Germinal center (tissue), 1 donor: ENCODE measurements around the gene PCSK2.

ENCODE experiments used
- DNase-seq: peaks from one replicate; pipeline ENCODE4 v3.0.0; 2012; ENCODE audit warnings: mixed read lengths, low spot score

The PCSK2 gene

DNA sequence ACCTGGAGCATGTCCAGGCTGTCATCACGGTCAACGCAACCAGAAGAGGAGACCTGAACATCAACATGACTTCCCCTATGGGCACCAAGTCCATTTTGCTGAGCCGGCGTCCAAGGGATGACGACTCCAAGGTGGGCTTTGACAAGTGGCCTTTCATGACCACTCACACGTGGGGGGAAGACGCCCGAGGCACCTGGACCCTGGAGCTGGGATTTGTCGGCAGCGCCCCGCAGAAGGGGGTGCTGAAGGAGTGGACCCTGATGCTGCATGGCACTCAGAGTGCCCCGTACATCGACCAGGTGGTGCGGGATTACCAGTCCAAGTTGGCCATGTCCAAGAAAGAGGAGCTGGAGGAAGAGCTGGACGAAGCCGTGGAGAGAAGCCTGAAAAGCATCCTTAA, 254.8 kb downstream of the PCSK2 start:
- DNase-seq, result no peak

DNA sequence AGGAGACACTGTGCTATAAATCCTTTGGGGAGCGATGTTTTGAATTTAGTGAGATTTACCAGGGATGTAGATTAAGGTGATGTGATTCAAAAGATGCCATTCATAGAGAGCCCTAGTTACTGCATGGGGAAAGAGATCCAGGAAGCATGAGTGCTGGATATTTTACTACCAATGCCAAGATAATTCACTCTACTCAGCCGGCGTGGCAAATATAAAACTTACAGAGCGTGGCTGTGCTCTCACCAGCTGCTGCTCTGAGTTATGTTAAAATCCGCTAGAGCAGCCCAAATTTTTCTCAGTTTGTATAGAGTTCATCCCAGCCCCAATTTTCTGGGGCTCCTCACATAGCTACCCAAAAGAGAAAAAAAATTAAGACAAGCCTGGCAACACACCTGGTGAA, 255.7 kb downstream of the PCSK2 start:
- no peak for DNase-seq

DNA sequence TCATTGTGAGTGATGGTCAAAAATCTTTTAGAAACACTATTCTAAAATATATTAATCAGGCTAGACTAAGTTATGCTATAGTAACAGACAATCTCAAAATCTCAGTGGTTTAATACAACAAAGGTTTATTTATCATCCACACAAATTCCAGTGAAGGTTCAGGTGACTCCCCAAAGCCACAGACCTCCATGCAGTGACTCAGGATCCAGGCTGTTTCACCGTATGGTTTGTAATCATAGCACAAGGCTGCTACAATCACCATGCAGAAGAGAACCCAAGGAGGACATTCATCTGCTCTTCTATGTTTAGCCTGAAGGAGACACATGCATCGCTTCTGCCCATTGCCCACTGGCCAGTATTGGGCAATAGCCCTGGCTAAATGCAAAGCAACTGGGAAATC, 258.2 kb downstream of the PCSK2 start:
- no peak for DNase-seq

DNA sequence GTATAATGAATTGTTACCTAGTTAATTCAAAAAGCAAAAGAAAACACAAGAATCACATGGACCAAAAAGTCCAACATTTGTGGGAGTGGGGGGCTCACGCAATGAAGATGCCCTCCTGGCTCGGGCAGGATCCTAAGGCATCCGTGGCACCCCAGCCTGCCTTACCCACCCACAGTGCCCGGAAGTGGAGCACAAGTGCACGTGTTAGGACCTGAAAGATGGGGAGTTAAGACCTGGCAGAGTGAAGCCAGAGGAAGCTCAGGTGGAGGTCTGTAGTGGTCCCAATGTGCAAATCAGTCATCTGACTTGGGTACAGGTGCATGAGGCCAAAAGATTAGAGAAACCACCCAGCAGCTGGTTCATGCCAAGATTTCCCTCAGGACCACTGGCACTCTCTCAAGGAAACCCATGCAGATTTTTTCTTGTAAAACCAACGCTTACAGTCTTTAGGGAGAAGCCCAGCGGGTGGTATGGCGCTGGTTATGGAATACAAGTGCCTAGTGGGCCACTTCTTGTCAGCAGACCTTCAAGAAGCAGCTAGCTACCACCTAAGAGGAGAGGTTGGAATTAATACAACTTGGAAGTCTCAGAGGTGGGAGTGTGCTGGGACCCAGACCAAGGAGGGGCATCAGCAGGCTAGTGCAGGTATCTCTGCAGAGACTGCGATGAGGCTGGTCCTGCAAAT, 262.2 kb downstream of the PCSK2 start:
- DNase-seq, result no peak

DNA sequence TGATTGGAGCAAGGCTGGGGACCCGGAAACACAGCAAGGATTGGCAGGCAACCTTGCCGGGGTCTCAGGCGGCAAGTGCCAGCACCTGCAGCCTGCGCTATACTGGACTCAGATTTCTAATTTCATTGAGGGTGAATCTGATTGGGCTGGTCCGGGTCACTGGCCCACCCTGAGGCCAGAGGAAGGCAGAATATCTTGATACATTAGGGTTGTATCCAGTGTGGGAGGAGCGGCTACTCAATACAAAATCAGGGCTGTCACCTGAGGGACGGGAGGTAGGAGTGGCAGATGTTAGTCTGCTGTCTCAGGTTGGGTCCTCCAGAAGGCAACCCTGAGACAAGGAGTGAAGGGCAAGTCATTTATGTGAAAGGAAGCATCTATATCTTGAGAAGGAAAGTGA, 263.7 kb downstream of the PCSK2 start:
- DNase-seq, result no peak

DNA sequence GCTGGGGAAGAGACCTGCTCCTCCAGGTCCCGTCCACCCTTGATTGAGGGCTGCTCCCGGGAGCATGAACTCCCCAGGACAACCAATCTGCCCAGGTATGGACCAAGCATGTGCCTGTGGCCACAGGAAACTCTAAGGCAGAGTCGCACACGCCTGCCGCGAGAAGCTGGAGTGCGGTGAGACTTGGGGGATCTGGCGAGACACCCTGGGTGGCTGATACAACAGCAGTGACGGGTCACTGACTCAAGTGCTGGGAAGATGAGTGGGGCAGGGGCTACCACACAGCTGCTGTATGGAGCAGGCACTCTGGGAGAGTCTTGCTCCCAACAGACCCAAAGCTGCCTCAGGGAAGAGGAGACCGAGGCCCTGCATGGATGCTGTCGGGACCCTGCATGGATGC, 264.2 kb downstream of the PCSK2 start:
- no peak for DNase-seq

DNA sequence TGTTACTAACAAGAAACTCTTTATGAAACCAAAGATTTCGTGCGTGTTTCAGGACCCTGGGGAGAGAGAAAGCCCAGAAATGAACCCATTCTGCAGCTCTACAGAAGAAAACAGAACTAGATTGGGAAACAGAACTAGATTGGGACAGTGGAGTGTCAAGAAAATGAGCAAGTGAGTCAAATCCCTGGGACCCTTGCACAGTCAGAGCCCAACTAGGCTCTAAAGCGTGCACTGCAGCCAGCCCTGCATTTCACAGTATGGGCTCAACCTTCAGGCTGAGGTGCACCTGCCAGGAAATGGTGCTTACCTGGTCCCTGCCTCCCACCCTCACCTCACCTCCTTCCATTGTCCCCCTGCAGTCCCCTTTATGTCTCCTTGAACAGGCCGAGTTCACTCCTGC, 264.6 kb downstream of the PCSK2 start:
- no peak for DNase-seq

DNA sequence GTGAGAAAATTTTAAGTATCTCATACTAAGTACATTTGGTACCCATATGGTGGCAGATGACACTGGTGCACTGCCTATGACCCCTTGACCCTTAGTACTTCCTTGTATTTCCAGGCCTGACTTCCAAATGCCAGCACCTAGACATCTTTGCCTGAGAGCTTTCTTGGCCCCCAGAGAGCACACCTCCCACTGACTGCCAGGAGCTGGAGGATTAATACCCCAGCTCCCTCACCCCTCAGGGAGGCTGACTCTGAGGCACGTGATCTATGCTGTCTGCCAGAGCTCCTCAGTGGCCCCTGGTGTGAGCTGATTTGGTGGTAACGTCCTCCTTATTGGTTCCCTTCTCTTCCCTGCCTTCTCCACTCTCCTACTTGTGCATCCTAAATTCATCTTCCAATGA, 266.3 kb downstream of the PCSK2 start:
- no peak for DNase-seq

DNA sequence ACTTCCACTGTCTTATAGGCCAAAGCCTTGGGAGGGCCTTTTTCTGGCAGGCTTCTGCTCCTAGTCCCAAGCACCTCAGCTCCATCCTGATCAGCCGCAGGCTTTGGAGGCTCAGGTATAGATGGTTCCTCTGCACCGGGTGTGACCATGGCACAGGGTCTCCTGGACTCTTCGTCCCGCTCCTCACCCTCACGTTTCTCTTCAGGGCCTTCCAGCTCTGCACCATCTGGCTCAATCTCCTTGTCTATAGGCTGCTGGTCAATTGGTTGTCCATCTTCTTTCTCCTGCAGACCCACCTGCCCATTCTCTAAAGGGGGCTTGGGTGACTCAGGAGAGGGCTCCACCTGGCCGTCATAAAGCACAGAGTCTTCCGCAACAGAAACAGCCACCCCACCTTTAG, 267.4 kb downstream of the PCSK2 start:
- DNase-seq, result no peak

DNA sequence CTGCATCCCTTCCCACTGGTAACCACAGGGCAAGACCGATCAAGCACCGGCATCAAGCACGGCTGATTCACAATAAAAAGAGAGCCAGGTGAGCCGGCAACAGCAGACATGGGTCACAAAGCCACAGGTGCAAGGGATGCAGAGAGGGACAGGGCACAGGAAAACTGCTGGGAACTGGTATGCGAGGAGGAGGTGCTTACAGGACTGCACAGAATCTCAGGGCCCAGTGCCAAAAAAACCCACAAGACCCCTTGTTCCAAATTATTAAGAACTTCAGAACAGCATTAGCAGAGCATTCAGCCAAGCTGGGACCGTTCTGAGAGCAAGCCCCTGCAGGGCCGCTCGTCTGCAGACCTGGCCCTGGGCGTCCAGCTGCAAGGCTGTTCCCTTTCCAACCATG, 269.0 kb downstream of the PCSK2 start:
- no peak for DNase-seq

DNA sequence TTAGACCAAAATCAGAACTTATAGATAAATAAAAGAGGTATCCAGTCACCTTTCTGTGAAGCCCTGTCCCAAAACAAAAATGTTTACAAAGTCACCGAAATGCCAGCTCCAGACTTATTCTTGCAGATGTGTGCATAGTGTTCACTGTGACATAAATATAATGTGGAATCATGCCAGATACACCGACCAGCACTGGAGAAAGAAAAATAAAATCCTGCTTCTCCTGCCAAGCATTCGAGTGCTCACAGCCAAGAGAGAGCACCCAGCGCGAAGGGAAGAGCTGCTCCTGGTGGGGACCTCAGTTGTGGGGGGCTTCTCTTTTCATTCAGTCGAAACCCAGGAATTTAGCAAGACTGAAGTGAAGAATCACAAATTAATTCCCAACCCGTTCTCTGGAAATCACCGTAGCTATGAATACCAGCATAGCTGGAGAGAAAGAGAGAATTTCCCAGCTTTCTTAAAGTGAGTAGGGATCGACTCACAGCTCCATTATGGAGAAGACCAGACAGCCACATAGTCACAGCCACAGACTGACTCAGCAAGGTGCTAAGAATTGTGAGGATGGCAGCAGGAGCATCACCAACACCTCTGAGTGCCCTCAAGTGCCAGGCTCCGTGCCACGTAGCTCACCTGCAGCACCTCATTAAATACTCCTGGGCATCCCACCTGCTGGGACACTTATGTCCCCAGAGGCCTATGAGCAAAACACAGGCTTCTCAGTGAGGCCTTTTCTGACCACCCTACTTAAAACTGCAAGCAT, 271.2 kb downstream of the PCSK2 start:
- no peak for DNase-seq

DNA sequence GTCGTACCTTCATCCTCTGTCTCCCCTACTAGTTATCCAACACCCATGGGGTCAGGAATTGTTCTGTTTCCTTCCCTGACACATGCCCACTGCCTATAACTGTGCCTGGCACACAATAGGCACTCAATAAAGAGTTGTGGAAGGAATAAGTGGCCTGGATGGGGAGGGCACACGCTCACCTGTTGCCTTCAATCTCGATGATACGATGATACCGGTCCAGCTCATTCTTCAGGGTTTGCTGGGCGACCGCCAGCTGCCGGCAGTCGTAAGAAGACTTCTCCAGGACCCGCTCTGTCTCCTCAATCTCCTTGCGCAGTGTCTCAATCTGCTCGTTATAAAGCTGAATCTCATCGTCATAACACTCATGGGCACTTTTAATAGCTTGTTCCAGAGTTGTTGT, 271.8 kb downstream of the PCSK2 start:
- no peak for DNase-seq

DNA sequence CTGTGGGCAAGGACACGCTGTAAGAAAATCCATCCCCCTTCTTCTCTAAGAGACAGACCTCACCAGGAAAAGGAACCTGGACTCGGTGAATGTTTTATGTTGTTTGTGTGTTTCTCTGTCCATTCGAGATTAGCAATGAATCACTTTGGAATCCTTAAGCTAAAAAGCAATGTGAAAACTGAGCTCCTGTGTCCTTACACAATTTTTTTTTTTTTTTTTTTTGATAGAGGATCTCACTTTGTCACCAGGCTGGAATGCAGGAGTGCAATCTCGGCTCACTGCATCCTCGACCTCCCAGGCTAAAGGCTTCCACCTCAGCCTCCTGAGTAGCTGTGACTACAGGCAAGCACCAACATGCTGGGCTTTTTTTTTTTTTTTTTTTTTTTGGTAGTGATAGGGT, 272.2 kb downstream of the PCSK2 start:
- no peak for DNase-seq

DNA sequence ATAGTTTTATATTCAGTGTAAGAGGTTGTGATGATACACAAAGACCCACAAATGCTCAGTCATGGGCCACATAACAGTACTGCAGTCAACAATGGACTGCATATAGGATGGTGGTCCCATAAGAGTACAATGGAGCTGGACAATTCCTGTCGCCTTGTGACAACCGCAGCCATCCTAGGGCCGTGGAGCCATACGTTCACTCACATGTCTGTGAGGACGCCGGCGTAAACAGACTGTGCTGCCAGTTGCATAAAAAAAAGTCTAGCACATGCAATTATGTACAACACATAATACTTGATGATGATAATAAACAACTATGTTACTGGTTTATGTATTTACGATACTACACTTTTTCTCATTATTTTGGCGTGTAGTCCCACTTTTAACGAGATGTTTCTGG, 273.4 kb downstream of the PCSK2 start:
- no peak for DNase-seq

DNA sequence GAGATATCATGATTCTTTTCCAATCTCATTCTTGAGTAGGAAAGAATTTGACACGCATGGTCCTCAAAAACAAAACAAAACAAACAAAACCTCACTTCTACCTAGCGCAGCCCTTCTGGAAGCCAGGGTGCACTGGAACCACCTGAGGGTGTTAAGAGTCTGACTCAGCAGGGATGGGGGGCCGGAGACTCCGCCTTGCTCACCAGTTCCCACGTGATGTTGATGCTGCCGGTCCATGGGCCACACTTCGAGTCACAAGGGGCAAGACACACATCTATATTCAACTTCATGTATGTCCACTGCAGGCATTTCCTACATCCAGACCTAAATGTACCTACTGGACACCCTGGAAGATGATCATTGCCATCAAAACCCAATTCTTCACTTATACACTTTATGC, 274.0 kb downstream of the PCSK2 start:
- DNase-seq, result no peak

DNA sequence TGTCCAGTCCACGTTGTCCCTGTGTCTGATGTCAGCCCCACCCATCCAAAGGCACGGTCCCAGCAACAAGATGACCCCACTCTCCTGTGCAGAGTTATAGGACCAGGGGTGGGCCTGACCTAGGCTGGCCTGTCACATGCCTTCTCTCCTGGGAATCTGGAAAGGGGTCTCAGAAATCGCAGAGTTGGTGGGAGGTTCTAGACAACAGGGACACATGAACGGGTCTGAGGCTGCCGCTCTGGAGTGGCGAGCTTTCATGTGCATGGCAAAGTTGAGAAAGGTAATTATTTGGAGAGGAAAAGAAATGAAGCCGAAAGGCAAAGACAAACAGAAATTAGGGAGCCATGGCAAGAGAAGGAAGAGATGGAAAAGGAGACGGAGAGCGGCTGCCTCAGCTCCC, 274.9 kb downstream of the PCSK2 start:
- DNase-seq, result no peak

DNA sequence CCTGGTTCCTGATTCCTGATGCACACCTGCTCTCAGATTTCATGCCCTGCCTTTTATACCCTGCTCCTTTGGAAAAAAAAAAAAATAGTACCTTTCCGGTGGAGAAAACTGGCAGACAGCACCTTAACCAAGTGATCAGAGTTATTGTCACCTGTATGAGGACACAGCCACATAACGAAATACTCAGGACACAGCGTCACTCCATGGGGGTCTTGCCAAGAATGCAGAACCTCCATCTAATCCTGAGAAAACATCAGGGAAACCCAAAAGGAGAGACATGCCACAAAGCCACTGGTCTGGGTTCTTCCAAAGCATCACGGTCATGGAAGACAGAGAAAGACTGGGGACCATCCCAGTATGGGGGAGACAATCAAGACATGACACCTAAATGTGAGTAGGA, 275.3 kb downstream of the PCSK2 start:
- DNase-seq, result no peak

DNA sequence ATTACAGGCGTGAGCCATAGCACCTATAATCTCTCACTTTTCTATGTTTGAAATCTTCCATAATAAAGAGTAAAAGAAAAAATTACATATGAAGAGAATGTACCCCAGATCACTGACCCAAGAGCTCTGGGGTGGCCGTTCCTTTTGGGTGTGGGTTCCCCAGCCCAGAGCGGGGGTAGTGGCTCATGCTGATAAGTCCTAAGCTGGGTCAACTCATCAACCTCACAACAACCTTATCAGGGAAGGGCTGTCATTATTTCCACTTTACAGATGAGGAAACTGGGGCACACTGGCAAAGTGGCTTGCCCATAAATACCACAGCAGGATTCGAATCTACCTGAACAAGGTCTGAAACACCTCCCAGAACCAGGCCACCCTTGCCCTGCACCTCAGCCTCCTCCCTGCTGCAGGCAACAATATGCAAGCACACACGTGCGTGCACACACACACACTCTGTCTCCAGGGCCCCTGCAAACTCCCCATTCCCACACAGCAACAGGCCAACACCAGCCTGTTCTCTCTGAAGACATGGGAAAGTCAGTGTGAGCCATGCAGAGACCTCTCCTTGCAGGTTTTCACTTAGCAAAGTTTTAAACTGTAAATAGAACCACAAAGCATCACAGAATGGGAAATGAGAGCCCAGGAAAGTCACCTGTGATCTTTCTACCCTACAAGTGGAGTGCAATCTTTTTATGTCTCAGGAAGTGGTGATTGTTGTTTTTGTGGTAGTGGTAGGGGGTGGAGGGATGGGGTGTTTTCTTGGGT, 276.6 kb downstream of the PCSK2 start:
- DNase-seq, result no peak

DNA sequence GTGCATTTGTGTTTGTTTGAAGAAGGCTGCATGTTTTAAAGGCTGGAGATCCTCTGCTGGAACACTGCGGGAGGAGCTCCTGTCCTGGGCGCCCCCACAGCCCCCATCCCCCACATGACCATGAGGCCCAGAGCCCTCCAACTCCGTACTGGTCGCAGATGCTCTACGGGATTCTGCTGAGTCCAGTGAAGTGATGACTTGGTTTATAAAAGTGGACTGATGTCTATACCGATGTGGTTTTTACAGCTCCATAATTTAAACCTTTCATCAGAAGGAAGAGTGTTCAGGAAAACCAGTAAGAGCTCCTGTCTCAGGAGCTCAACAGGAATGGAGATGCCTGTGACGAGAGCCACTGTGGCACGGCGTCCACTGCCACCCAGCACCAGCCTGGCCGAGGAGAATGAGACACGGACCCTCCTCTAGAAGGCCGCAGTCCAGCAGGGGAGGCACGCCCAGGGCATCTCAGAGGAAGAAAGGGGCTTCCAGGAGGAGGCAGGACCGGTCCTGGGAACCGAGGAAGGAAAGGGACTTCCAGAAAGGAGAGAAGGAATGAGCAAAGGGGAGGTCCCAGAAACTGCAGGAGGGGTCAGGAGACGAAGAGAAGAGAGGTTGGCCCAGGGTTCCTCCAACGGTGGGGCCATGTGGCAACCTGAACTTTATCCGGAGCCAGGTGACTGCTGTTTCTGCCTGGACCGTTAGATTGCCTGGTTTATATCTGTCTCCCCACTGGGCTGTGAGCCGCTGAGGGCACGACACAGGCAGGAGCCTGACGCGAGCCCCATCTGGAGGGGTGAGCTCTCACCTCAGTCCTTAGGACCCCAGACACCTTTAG, 277.4 kb downstream of the PCSK2 start:
- DNase-seq, result no peak

DNA sequence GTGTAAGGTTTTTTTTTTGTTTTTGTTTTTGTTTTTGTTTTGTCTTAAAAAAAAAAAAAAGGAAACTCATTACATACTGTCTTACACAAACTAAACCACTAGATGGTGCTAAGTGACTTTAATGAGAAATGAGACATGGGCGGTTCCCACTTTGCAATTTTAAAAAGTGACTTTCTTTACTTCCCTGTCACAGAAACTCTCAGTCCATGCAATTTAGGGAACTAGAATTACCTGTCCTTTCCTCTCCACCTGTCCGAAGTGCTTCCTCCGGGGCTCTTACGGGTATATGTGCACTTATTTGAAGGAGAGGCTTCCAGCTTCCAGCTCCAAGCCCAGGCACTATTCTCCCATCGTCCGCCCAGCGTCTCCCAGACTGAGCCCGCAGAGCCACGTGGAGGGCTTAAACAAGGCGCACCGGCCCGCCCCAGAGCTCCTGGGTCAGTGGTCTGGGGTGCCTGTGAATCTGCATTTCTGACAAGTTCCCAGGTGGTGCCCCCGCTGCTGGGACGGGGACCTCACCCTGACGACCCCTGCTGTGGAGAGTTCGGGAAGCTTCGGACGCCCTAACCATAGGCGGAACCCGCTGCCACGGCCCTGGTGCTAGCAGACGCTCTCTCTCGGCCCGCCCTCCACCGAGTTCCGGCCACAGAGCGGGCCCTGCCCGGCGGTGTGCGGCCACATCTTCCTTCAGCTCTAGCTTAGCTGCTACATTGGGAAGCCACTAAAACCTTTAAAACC, 278.2 kb downstream of the PCSK2 start:
- peak; percentile 66 for DNase-seq

DNA sequence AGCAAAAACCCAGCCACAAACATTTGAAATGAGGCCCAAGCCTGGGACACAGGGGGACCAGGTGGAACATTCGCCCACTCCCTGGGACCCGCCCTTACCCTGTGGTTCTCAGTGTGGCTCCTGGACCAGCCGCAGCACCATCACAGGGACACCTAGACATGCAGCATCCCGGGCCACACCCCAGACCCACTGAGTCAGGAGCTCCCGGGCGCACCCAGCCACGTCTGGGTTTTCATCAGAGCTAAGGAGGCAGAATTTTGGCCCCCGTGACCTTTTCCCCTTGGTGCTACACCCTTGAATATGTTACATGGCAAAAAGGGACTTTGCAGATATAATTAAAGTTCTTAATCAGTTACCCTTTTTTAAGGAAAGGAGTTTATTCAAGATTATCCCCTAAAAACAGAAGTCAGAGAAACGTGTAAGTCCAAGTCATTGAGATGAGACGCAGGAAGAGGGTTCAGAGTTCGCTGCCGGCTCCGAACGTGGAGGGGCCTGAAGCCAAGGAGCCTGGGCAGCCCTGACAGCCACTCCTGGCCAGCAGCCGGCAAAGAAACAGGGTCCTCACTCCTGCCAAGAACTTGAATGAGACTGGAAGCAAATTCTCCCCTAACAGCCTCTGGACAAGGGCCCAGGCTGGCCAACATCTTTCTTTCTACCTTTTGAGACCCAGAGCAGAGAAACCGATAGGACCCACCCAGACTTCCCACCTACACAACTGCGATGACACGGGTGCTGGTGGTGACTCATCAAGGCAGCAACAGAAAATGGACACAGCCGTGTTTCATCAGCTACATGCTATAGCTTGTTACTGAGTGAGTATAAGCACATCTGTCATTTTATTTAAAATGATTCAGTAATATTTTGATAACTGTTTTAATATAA, 279.0 kb downstream of the PCSK2 start:
- no peak for DNase-seq
